HEK293 (cell line): ENCODE measurements around the gene NDOR1.

ENCODE experiments used
- KLF1 ChIP-seq: fragments of 450-650 bp; formaldehyde crosslinking; IDR thresholded peaks from 2 replicates; pipeline ENCODE4 v1.5.1; 2016; ENCODE audit warnings: missing biosample characterization, missing genetic modification characterization
- KLF8 ChIP-seq: fragments of 450-650 bp; formaldehyde crosslinking; IDR thresholded peaks from 2 replicates; pipeline ENCODE4 v1.5.1; 2016; ENCODE audit warnings: missing biosample characterization, missing genetic modification characterization
- PRDM10 ChIP-seq: fragments of 450-650 bp; formaldehyde crosslinking; IDR thresholded peaks from 2 replicates; pipeline ENCODE4 v1.5.1; 2016; ENCODE audit warnings: missing biosample characterization, missing genetic modification characterization
- RBAK ChIP-seq: fragments of 450-650 bp; formaldehyde crosslinking; IDR thresholded peaks from 2 replicates; pipeline ENCODE4 v1.5.1; 2016; ENCODE audit warnings: missing biosample characterization, missing genetic modification characterization
- SP3 ChIP-seq: fragments of 450-650 bp; formaldehyde crosslinking; IDR thresholded peaks from 2 replicates; pipeline ENCODE4 v1.5.1; 2016; ENCODE audit warnings: missing biosample characterization, missing genetic modification characterization
- ZBTB20 ChIP-seq: fragments of 450-650 bp; formaldehyde crosslinking; IDR thresholded peaks from 2 replicates; pipeline ENCODE4 v1.5.1; 2016; ENCODE audit warnings: missing biosample characterization, missing genetic modification characterization
- ZNF398 ChIP-seq: fragments of 450-650 bp; formaldehyde crosslinking; IDR thresholded peaks from 2 replicates; pipeline ENCODE4 v1.5.1; 2017; ENCODE audit warnings: missing biosample characterization, missing genetic modification characterization
- ZNF449 ChIP-seq: fragments of 450-650 bp; formaldehyde crosslinking; IDR thresholded peaks from 2 replicates; pipeline ENCODE4 v1.5.1; 2017; ENCODE audit warnings: missing biosample characterization, mild to moderate bottlenecking, missing genetic modification characterization, moderate library complexity
- ZNF518A ChIP-seq: fragments of 450-650 bp; formaldehyde crosslinking; conservative IDR thresholded peaks from 2 replicates; pipeline ENCODE4 v1.5.1; 2016; ENCODE audit warnings: low read depth, missing biosample characterization, missing genetic modification characterization
- ZNF629 ChIP-seq: fragments of 450-650 bp; formaldehyde crosslinking; IDR thresholded peaks from 2 replicates; pipeline ENCODE4 v1.5.1; 2017; ENCODE audit warnings: missing biosample characterization, missing genetic modification characterization
- ZNF660 ChIP-seq: fragments of 450-650 bp; IDR thresholded peaks from 2 replicates; pipeline ENCODE4 v1.5.1; 2018; ENCODE audit warnings: missing biosample characterization, mild to moderate bottlenecking, missing genetic modification characterization
- ZNF707 ChIP-seq: fragments of 450-650 bp; formaldehyde crosslinking; IDR thresholded peaks from 2 replicates; pipeline ENCODE4 v1.5.1; 2016; ENCODE audit warnings: missing biosample characterization, missing genetic modification characterization
- TF ChIP-seq, protein P1 (sequence below): fragments of 450-650 bp; formaldehyde crosslinking; IDR thresholded peaks from 2 replicates; pipeline ENCODE4 v1.5.1; 2016; ENCODE audit warnings: missing biosample characterization, missing genetic modification characterization

NDOR1 gene

DNA sequence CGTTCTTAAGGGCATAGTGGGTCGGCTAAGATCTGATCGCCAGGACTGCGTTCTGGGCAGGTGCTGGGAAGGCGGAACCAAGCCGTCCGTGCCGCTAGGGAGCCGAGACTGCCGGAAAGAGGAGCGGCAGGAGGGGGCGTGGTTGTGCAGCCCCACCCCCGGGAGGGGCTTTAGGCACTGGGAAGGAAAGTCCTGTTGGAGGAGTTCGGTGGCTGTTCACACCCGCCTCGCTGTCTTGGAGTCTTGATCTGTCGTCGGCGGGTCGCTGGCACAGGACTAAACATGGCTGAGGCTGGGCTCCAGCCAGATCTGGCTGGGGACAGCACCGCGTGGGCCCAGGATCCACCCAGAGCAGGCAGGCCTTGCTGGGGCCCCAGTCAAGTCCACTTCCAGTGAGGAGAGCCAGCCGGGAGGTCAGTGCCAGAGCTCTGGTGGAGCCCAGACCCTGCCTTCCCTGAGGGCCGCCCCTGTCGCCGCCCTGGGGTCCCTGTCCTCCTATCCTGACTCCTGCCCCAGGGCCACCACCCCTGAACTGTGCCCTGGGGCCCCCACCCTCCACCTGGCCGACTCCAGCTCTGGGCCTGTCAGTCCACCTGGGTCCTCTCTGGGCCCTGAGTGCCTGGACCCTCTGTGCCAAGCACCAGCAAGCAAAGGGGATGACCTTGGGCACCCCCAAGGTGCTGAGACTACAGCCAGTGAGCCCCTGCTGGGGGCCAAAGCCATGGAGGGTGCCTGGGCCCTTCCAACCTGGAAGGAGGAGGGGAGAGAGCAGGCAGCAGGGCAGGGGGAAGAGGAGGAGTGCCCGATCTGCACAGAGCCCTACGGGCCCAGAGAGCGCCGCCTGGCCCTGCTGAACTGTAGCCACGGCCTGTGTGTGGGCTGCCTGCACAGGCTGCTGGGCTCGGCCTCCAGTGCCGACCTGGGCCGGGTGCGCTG is 12.0 kb downstream of the NDOR1 start (continued):
- TF ChIP-seq ZNF449 (tag by site-specific recombination): 0 out of 2 replicates have a peak, but pooled peaks have one; percentile 34
- TF ChIP-seq ZNF707 (tag by site-specific recombination): no peak
- TF ChIP-seq ZNF518A (tag by site-specific recombination): no peak
- TF ChIP-seq RBAK (tag by site-specific recombination): no peak
- peak; percentile 89 for TF ChIP-seq KLF1 (tag by site-specific recombination)
- TF ChIP-seq PRDM10 (tag by site-specific recombination): peak; percentile 61; the same call in 1 of the 2 replicates
- TF ChIP-seq ZBTB20 (tag by site-specific recombination): no peak
- TF ChIP-seq ZNF398: no peak
- TF ChIP-seq, protein P1, sequence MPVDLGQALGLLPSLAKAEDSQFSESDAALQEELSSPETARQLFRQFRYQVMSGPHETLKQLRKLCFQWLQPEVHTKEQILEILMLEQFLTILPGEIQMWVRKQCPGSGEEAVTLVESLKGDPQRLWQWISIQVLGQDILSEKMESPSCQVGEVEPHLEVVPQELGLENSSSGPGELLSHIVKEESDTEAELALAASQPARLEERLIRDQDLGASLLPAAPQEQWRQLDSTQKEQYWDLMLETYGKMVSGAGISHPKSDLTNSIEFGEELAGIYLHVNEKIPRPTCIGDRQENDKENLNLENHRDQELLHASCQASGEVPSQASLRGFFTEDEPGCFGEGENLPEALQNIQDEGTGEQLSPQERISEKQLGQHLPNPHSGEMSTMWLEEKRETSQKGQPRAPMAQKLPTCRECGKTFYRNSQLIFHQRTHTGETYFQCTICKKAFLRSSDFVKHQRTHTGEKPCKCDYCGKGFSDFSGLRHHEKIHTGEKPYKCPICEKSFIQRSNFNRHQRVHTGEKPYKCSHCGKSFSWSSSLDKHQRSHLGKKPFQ (tag by site-specific recombination): peak; percentile 94
- 0 out of 2 replicates have a peak, but pooled peaks have one; percentile 10 for TF ChIP-seq ZNF660 (tag by site-specific recombination)
- no peak for TF ChIP-seq ZNF629 (tag by site-specific recombination)
- peak; percentile 61; the same call in 1 of the 2 replicates for TF ChIP-seq KLF8
- TF ChIP-seq SP3 (tag by site-specific recombination): peak; percentile 82
